Lower leg skin (tissue), 4 donors: ENCODE data around the gene SMPDL3B. TPM values are rescaled to one million over a fixed set of nuclear protein-coding genes. Genes with fewer than 3 reads are reported as not detected.

ENCODE experiments used
- DNase-seq, 2 donors: peaks; one replicate each; pipeline ENCODE4 v3.0.0-alpha.2; 2019; ENCODE audit warnings: low spot score in 2 of 2
- H3K4me3 ChIP-seq: fragments of 200-600 bp; sonication (generic); 2 replicates; pipeline ENCODE4 v1.5.1; 2017; ENCODE audit warnings: mild to moderate bottlenecking, low read depth; ENCODE audit not compliant: poor library complexity, severe bottlenecking
- POLR2A ChIP-seq, 2 donors: fragments of 450-650 bp; IDR thresholded peaks; one replicate each; pipeline ENCODE4 v1.6.1; 2016 to 2017; ENCODE audit warnings: antibody characterized with exemption in 2 of 2, mild to moderate bottlenecking in 1 of 2, moderate library complexity in 1 of 2
- WGBS, 2 donors: methylation state at CpG; one replicate each; pipeline ENCODE4 v1.1.5; 2018; 5-methylcytosine and 5-hydroxymethylcytosine counted together
- intact Hi-C: fragments of 100-400 bp; cut with DNase I; formaldehyde crosslinking; loops from one replicate; pipeline ENCODE4 v1.15.0; 2023; ENCODE audit warnings: low total_unique reads
- total RNA-seq, 4 donors: library from RNA; depleted of rRNA; stranded (reverse); fragments of >200 nt; gene quantifications; one replicate each; pipeline ENCODE4 v1.1.0, GENCODE V29; 2016
- TF ChIP-seq, protein P1 (sequence below), 3 donors: fragments of 450-650 bp; IDR thresholded peaks; one replicate each; pipeline ENCODE4 v1.5.1; 2016; ENCODE audit warnings: antibody characterized with exemption in 3 of 3, mild to moderate bottlenecking in 3 of 3, moderate library complexity in 2 of 3

The SMPDL3B gene
- total RNA-seq, 4 donors from 2014 or later = 0.55 to 3.5 (median 2.1) TPM

DNA sequence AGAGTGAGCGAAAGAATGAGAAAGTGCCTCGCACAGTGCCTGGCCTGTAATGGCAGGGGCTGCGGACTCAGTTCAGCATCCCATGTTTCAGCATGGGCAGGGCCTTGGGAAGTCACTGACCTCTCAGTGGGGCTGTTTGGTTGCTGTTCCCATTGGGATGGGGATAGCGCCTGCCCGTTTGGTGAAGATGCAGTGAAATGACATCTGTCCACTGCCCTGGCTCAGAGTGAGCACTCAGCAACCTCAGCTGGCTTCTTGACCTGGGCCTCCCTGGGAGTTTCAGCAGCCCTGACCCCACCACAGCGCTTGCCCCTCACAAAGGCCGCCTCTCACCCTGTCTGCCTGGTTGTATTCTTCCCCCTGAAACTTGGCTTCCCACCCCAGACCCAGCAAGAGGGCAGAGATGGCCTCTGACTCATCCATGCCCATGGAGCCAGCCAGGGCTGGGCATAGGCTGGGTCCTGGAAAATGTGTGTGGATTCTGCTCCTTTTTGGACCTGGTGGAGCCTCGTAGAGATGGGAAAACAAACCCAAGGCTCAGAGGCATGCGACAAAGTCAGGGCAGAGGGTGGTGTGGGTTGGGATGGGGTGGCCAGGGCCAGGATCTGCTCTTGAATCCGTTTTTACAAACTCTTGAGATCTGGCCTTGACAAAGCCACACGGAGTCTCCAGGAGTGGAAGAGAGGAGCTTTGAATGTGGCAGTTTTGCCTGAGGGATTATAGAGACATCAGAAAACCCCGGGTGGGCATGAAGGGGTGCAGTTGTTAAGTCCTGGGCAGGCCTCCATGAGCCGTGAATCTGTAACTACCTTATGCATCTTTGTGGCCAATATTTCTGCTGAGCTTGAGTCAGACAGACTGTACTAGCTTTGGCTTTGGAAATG lies 26.2 kb downstream of the SMPDL3B start:
- no peak for DNase-seq
- 41 to 54% methylated on average over 13 of the region's 13 CpGs for WGBS, 2 donors
- TF ChIP-seq, protein P1, sequence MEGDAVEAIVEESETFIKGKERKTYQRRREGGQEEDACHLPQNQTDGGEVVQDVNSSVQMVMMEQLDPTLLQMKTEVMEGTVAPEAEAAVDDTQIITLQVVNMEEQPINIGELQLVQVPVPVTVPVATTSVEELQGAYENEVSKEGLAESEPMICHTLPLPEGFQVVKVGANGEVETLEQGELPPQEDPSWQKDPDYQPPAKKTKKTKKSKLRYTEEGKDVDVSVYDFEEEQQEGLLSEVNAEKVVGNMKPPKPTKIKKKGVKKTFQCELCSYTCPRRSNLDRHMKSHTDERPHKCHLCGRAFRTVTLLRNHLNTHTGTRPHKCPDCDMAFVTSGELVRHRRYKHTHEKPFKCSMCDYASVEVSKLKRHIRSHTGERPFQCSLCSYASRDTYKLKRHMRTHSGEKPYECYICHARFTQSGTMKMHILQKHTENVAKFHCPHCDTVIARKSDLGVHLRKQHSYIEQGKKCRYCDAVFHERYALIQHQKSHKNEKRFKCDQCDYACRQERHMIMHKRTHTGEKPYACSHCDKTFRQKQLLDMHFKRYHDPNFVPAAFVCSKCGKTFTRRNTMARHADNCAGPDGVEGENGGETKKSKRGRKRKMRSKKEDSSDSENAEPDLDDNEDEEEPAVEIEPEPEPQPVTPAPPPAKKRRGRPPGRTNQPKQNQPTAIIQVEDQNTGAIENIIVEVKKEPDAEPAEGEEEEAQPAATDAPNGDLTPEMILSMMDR (IDR thresholded peaks at IDR 0.05) = no peak
- TF ChIP-seq POLR2A (IDR thresholded peaks at IDR 0.05) = no peak
- H3K4me3 ChIP-seq = no peak overlapping the region
- intact Hi-C loops = no loop called here

DNA sequence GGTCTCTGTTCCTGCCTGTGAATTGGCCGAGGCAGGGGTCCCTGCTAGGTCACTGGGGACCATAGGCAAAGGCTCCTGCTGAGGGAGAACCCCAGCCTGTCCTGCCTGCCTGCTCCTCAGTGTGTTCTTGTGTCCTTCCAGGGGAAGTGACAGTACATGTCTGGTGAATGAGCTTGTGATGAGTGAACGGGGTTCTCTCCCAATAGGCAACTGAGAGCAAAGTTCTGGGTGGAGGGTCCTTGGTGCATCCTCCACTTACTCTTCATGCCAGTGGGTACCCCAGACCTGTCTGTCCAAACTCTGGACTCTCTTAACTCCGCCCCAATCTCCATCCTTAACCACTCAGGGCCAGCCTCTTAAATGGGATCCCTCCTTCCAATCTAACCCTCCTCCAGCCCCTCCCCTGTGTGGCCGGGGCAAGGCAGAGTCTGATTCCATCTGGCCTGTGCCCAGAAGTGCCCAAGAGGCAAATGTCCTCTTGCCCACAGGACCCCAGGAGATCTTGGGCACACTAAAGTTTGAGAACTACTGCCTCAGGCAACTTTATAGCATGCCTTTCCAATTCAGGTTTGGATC lies 26.9 kb downstream of the SMPDL3B start:
- TF ChIP-seq, protein P1 (IDR thresholded peaks at IDR 0.05) = no peak
- TF ChIP-seq POLR2A (IDR thresholded peaks at IDR 0.05) = no peak
- WGBS, 2 donors = 51 to 54% methylated on average over 4 of the region's 4 CpGs
- DNase-seq = no peak
- intact Hi-C loops = no loop called here
- H3K4me3 ChIP-seq = no peak overlapping the region

DNA sequence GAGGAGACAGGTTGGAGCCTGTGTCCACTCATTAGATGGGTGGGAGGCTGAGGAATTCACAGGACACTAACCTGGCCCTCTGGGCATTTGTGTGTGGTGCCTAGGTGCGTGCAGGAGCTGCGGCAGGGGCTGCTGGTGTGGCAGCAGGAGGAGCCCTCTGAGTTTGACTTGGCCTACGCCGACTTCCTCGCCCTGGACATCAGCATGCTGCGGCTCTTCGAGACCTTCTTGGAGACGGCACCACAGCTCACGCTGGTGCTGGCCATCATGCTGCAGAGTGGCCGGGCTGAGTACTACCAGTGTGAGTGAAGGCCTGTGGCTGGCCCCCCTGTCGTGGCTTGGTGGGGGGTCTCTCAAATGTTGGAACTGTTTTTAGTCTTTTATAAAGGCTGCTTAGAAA lies 28.6 kb downstream of the SMPDL3B start:
- TF ChIP-seq, protein P1 (IDR thresholded peaks at IDR 0.05) = no peak
- no peak for TF ChIP-seq POLR2A (IDR thresholded peaks at IDR 0.05)
- peak in 1 of 2 donors; percentile 80 for DNase-seq
- 90 to 96% methylated on average over 8 to 11 of the region's 11 CpGs for WGBS, 2 donors
- intact Hi-C loops = no loop called here
- no peak overlapping the region for H3K4me3 ChIP-seq

DNA sequence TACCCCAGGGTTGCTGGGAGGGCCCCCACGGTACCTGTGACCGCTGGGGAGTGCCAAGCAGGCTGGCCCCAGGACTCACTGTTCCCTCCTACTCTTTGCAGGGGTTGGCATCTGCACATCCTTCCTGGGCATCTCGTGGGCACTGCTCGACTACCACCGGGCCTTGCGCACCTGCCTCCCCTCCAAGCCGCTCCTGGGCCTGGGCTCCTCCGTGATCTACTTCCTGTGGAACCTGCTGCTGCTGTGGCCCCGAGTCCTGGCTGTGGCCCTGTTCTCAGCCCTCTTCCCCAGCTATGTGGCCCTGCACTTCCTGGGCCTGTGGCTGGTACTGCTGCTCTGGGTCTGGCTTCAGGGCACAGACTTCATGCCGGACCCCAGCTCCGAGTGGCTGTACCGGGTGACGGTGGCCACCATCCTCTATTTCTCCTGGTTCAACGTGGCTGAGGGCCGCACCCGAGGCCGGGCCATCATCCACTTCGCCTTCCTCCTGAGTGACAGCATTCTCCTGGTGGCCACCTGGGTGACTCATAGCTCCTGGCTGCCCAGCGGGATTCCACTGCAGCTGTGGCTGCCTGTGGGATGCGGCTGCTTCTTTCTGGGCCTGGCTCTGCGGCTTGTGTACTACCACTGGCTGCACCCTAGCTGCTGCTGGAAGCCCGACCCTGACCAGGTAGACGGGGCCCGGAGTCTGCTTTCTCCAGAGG lies 31.8 kb downstream of the SMPDL3B start:
- WGBS, 2 donors = 89 to 91% methylated on average over 24 of the region's 24 CpGs
- no peak overlapping the region for H3K4me3 ChIP-seq
- intact Hi-C loops = no loop called here
- DNase-seq = no peak
- TF ChIP-seq, protein P1 (IDR thresholded peaks at IDR 0.05) = no peak
- TF ChIP-seq POLR2A (IDR thresholded peaks at IDR 0.05) = no peak

DNA sequence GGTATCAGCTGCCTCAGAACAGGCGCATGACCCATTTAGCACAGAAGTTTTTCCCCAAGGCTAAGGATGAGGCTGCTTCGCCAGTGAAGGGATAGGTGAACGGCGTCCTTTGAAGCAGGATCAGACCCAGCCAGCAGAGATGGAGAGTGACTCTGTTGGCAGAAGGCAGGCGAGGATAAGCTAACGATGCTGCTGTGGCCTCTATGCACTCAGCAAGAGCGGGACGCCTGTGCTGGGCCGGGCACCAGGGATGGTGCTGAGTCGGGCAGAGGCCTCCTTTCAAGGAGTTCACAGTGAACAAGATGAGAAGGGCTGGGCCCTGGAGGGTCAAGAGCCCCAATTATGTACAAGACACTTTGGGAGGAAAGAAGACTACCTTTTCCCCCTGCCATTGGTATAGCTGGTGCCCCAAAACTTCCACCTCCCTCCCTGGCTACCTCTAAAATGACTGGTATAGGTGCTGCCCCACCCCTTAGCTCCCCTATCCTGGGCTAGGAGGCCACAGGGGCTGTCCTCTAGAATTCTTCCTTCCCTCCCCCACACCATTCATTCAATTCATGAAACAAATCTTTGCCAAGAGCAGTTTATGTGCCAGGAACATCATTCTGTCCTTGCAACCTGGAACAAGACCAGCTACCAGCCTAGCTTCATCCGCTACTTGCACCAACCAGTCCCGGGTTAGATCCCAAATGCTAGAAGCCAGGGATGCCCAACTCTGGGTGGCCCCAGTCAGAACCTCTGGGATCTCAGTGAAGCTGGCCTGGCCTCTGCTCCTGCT lies 32.5 kb downstream of the SMPDL3B start:
- intact Hi-C loops = no loop called here
- DNase-seq = no peak
- H3K4me3 ChIP-seq = no peak overlapping the region
- TF ChIP-seq, protein P1 (IDR thresholded peaks at IDR 0.05) = no peak
- TF ChIP-seq POLR2A (IDR thresholded peaks at IDR 0.05) = no peak
- 85 to 90% methylated on average over 12 of the region's 12 CpGs for WGBS, 2 donors
